Upper lobe of left lung (tissue), 4 donors: ENCODE data around the gene ZNF507.

ENCODE experiments used
- POLR2A ChIP-seq, 4 donors: fragments of 450-650 bp; IDR thresholded peaks; one replicate each; pipeline ENCODE4 v1.5.1; 2016 to 2017; ENCODE audit warnings: antibody characterized with exemption in 4 of 4, mild to moderate bottlenecking in 2 of 4
- POLR2AphosphoS5 ChIP-seq, 2 donors: sonication (generic); formaldehyde crosslinking; IDR thresholded peaks; one replicate each; pipeline ENCODE4 v1.5.1; 2017; ENCODE audit warnings: antibody characterized with exemption in 2 of 2
- TF ChIP-seq, protein P1 (sequence below), 6 experiments: fragments of 450-650 bp in 4 of 6; fragments of 200-600 bp in 2 of 6; sonication (generic) in 2 of 6; IDR thresholded peaks; one replicate each; pipeline ENCODE4 v1.5.1; 2016 to 2019; ENCODE audit warnings: antibody characterized with exemption in 6 of 6

DNA sequence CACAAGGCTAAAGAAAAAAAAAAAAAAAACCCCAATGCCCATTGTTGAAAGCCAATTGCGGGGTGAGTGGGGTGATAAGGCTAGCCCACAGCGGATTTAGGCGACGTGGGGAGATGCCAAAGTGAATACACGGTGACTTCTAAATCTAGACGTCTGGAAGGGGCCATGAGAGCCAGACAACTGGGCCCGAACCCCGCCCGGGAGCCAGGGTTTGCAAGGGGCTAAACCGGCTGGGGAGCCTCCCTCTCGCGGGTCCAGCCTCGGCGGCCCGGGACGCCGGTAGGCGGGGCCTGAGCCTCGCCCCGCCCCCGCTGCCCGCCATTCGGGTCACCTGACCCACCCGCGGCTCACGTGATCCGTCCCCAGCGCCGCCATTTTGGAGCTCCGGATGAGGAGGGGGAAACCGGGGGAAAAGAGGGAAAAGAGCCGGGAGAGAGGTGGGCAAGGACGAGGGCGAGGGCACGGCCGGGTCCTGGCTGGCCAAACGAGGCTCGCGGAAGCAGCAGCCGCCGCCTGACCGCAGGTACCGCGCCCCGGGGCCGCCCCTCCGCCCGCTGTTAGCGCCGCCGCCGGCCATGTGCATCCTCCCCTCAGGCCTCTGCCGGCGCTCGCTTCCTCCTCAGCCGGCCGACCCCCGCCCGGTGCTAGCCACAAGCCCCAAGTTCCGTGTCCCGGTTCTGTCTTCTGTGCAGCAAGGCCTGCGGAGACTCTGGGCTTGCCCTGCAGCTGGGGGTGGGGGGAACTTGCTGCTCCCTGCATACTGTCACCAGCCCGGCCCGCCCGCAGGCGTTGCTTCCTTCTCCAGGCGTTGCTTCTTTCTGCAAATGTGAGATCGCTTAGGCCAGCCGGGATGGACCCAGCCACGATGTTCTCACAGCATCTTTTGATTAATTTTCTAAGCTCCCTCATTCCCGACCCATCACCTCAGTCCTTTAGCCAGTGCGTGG, at the start of gene ZNF507:
- TF ChIP-seq, protein P1, sequence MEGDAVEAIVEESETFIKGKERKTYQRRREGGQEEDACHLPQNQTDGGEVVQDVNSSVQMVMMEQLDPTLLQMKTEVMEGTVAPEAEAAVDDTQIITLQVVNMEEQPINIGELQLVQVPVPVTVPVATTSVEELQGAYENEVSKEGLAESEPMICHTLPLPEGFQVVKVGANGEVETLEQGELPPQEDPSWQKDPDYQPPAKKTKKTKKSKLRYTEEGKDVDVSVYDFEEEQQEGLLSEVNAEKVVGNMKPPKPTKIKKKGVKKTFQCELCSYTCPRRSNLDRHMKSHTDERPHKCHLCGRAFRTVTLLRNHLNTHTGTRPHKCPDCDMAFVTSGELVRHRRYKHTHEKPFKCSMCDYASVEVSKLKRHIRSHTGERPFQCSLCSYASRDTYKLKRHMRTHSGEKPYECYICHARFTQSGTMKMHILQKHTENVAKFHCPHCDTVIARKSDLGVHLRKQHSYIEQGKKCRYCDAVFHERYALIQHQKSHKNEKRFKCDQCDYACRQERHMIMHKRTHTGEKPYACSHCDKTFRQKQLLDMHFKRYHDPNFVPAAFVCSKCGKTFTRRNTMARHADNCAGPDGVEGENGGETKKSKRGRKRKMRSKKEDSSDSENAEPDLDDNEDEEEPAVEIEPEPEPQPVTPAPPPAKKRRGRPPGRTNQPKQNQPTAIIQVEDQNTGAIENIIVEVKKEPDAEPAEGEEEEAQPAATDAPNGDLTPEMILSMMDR (IDR thresholded peaks at IDR 0.05): peak in 1 of 6 experiments; percentile 21
- TF ChIP-seq POLR2A (IDR thresholded peaks at IDR 0.05): peak in 2 of 4 donors; percentile 43 to 54
- peak; percentile 54 to 59 for TF ChIP-seq POLR2AphosphoS5 (IDR thresholded peaks at IDR 0.05)
